Upper lobe of left lung (tissue), 6 donors: Measurements from ENCODE around the gene TTC39A. TPM values are rescaled to one million over a fixed set of nuclear protein-coding genes. Genes with fewer than 3 reads are reported as not detected.

Source experiments
- ATAC-seq, 2 donors: fragments of 200-7000 bp; cut with Tn5 transposase; one replicate each; pipeline ENCODE4 v1.9.1; 2022; ENCODE audit warnings: mild to moderate bottlenecking in 2 of 2, moderate library complexity in 2 of 2; ENCODE audit not compliant: low FRiP score in 2 of 2
- DNase-seq, 2 donors: peaks; one replicate each; pipeline ENCODE4 v3.0.0-alpha.2; 2019 to 2020
- H3K27ac ChIP-seq, 4 donors: fragments of 200-600 bp; sonication (generic); one replicate each; pipeline ENCODE4 v1.5.1; 2016 to 2019
- H3K27me3 ChIP-seq, 4 donors: fragments of 200-600 bp; sonication (generic); one replicate each; pipeline ENCODE4 v1.5.1; 2017 to 2019
- H3K36me3 ChIP-seq, 4 donors: fragments of 200-600 bp; sonication (generic); one replicate each; pipeline ENCODE4 v1.5.1; 2016 to 2019
- H3K4me1 ChIP-seq, 4 donors: fragments of 200-600 bp; sonication (generic); one replicate each; pipeline ENCODE4 v1.5.1; 2018 to 2019
- H3K4me3 ChIP-seq, 4 donors: fragments of 200-600 bp; sonication (generic); one replicate each; pipeline ENCODE4 v1.5.1; 2017 to 2019; ENCODE audit warnings: mild to moderate bottlenecking in 2 of 4, moderate library complexity in 1 of 4
- H3K9me3 ChIP-seq, 4 donors: fragments of 200-600 bp; sonication (generic); one replicate each; pipeline ENCODE4 v1.5.1; 2018 to 2019
- CTCF ChIP-seq, 6 experiments: fragments of 450-650 bp in 4 of 6; fragments of 200-600 bp in 2 of 6; sonication (generic) in 2 of 6; IDR thresholded peaks; one replicate each; pipeline ENCODE4 v1.5.1; 2016 to 2019; ENCODE audit warnings: antibody characterized with exemption in 6 of 6
- EP300 ChIP-seq, 4 donors: sonication (generic); formaldehyde crosslinking; IDR thresholded peaks; one replicate each; pipeline ENCODE4 v1.5.1; 2017; ENCODE audit warnings: antibody characterized with exemption in 4 of 4, control low read depth in 2 of 4
- POLR2A ChIP-seq, 4 donors: fragments of 450-650 bp; IDR thresholded peaks; one replicate each; pipeline ENCODE4 v1.5.1; 2016 to 2017; ENCODE audit warnings: antibody characterized with exemption in 4 of 4, mild to moderate bottlenecking in 2 of 4
- POLR2AphosphoS5 ChIP-seq, 2 donors: sonication (generic); formaldehyde crosslinking; IDR thresholded peaks; one replicate each; pipeline ENCODE4 v1.5.1; 2017; ENCODE audit warnings: antibody characterized with exemption in 2 of 2
- WGBS, 2 donors: methylation state at CpG; one replicate each; pipeline ENCODE4 v1.1.5; 2017 to 2018; 5-methylcytosine and 5-hydroxymethylcytosine counted together
- total RNA-seq, 6 donors: library from RNA; depleted of rRNA in 4 of 6; stranded (reverse); fragments of >200 nt in 4 of 6; gene quantifications; one replicate each; pipeline versions ENCODE4 v1.1.0 to v1.2.1, GENCODE V29; 2016 to 2021
- donor health status: DM: no; HTN: no; CAD: no; lungs with moderate emphysema.
- donor health status: DM: no; HTN: yes; CAD: no; lungs with severe emphysema.

TTC39A gene
- total RNA-seq, 6 donors from 2014 or later: 33.0 to 96.4 (median 55.7) TPM

GRCh38 chr1:51293898-51294515, 36.4 kb downstream of the TTC39A start:
- Histone ChIP-seq H3K27me3 (no peaks in the 10 kb centered on the region), H3K9me3 (no peaks in the 10 kb centered on the region), H3K4me3 (no peak overlapping the region), H3K36me3 (no peaks in the 10 kb centered on the region), H3K27ac (no peak overlapping the region), H3K4me1 (peaks cover 11 to 20% (median 14%) of the 10 kb centered on the region in 4 donors)
- no peak for DNase-seq
- 88 to 93% methylated on average over 13 of the region's 13 CpGs for WGBS, 2 donors
- no peak for TF ChIP-seq EP300 (IDR thresholded peaks at IDR 0.05)
- no peak for TF ChIP-seq POLR2A (IDR thresholded peaks at IDR 0.05)
- no peak for TF ChIP-seq CTCF (IDR thresholded peaks at IDR 0.05)
- no peak for TF ChIP-seq POLR2AphosphoS5 (IDR thresholded peaks at IDR 0.05)
- ATAC-seq: no peak

- WGBS, 2 donors: 89 to 94% methylated on average over 5 of the region's 5 CpGs
- TF ChIP-seq EP300 (IDR thresholded peaks at IDR 0.05) (no peak), POLR2A (IDR thresholded peaks at IDR 0.05) (no peak), POLR2AphosphoS5 (IDR thresholded peaks at IDR 0.05) (no peak), CTCF (IDR thresholded peaks at IDR 0.05) (no peak)
- Histone ChIP-seq H3K4me3 (no peak overlapping the region), H3K9me3 (no peaks in the 10 kb centered on the region), H3K36me3 (peaks cover 0 to 3% (median 1%) of the 10 kb centered on the region in 4 donors), H3K4me1 (no peaks in the 10 kb centered on the region), H3K27me3 (no peaks in the 10 kb centered on the region), H3K27ac (no peak overlapping the region)
- DNase-seq (no peak), ATAC-seq (no peak)
These were observed 39.9 kb downstream of the TTC39A start for GRCh38 chr1:51290489-51290847.

DNA sequence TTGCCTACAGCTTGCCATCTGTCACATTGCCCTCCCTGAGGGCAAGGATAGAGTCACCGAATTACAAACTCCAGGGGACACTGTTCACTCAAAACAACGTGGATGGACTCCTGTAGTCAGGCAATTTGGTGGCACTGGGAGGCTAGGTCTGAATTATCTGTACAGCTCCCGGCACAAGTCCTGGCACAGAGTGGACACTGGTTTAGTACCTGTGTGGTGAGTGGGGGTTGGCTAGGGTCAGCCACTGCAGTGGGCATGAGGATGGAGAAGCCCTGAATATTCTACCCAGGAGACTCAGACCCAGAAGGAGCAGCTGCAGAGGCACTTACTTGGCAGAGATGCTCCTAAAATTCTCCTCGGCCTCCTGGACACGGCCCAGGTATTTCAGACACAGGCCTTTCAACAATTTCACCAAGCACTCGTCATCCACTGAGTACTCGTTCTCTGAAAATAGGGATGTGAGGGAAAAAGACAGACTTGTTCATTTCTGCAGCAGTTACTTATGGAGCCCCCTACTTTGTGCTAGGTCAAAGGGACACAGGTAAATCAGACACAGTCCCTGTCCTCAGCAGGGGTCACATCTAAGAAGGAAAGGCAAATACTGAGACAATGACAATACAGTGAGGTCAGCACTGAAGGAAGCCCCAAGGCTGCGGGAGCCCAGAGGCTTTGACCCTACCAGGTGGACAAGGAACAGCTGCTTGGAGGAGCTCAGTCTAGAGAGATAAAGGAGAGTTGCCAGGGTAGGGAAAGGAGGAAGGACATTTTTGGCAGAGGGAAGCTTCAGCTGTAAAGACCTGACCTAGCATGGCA, 40.5 kb downstream of the TTC39A start:
- 77 to 91% methylated on average over 7 to 8 of the region's 8 CpGs for WGBS, 2 donors

DNA sequence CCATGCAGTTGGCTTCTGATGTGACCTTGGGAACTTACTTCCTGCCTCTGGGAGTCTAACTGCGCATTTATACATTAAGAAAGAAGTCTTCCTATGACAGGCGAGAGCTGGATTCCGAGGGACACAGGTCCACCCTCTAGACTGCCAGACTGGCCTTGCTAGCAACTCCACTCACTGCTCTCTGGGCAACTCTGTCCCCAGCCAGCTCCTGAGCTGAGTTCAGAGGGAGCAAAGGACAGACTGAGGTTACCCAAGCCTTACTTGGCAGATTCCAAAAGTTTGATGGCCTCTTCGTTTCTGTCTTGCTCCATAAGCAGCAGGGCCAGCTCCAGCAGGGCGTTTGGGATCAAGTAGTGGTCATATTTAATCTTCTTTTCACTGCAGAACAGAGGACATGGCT, 41.8 kb downstream of the TTC39A start:
- Histone ChIP-seq H3K36me3 (peaks cover 0 to 3% (median 1%) of the 10 kb centered on the region in 4 donors), H3K4me3 (no peak overlapping the region), H3K4me1 (peaks cover 0 to 11% (median 3%) of the 10 kb centered on the region in 4 donors), H3K9me3 (no peaks in the 10 kb centered on the region), H3K27ac (no peak overlapping the region), H3K27me3 (no peaks in the 10 kb centered on the region)
- DNase-seq (no peak), ATAC-seq (no peak)
- 91 to 100% methylated on average over 2 to 5 of the region's 5 CpGs for WGBS, 2 donors
- TF ChIP-seq POLR2A (IDR thresholded peaks at IDR 0.05) (no peak), POLR2AphosphoS5 (IDR thresholded peaks at IDR 0.05) (no peak), EP300 (IDR thresholded peaks at IDR 0.05) (no peak), CTCF (IDR thresholded peaks at IDR 0.05) (no peak)

More for the DNA sequence above, 40.5 kb downstream of the TTC39A start:
- Histone ChIP-seq H3K27ac (no peak overlapping the region), H3K9me3 (no peaks in the 10 kb centered on the region), H3K27me3 (no peaks in the 10 kb centered on the region), H3K4me1 (peaks cover 0 to 3% (median 0%) of the 10 kb centered on the region in 4 donors), H3K4me3 (no peak overlapping the region), H3K36me3 (peaks cover 0 to 3% (median 1%) of the 10 kb centered on the region in 4 donors)
- no peak for ATAC-seq
- TF ChIP-seq POLR2AphosphoS5 (IDR thresholded peaks at IDR 0.05) (no peak), EP300 (IDR thresholded peaks at IDR 0.05) (no peak), CTCF (IDR thresholded peaks at IDR 0.05) (no peak), POLR2A (IDR thresholded peaks at IDR 0.05) (no peak)
- DNase-seq: no peak
